Suppressor macrophage treated with lipopolysaccharide for 1 hour (primary cell): ENCODE measurements around the gene CCDC191.

Experiments used
- DNase-seq, 3 donors: peaks; one replicate each; pipeline ENCODE4 v3.0.0-alpha.2; 2020 to 2022

CCDC191 gene

DNA sequence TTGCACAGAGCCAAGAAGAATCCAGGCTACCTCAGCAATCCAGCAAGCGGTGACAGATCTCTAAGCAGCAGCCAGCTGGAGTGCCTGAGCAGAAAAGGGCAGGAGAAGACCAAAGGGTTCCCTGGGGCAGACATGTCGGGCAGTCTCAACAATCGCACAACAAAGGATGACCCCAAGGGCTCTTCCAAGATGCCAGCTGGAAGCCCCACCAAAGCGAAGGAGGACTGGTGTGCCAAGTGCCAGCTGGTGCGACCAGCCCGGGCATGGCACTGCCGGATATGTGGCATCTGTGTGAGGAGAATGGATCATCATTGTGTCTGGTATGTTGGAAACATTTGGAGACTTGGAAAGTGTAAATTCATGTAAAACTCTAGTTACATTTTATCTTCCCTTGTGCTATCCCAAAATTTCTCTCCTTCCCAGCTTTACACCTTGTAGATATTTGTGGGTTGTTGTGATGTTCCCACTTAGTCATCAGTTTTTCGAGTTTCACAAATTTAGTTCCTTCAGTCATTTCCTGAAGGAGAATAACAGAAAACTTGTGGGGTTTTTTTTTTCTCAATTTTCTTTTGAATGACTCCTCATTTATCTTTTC, 102.1 kb downstream of the CCDC191 start:
- DNase-seq = no peak

DNA sequence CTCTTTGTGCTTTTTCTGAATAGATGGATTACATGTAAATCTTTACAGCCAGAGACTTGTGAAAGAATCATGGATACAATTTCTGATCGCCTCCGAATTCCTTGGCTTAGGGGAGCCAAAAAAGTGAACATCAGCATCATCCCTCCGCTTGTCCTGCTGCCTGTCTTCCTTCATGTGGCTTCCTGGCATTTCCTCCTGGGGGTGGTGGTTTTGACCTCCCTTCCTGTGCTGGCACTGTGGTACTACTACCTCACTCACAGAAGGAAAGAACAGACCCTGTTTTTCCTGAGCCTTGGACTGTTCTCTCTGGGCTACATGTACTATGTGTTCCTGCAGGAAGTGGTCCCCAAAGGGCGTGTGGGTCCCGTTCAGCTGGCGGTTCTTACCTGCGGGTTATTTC, 102.6 kb downstream of the CCDC191 start:
- no peak for DNase-seq

DNA sequence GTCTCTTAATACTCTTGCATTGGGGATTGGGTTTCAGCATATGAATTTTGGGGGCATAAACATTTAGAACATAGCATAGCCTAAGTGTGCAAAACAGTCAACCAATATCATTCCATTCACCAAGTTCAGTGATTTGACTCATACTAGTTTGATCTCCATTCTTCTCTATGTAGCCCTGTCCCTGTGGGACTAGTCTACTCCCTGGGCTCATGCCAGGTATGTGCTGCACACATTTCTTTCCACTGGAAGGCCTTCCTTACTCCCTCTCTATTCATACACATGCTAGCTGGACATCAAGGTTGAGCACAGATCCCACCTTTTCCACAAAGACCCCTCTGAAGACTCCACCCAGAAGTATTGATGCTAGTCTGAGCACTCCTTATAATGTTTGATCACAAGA, 103.4 kb downstream of the CCDC191 start:
- no peak for DNase-seq

DNA sequence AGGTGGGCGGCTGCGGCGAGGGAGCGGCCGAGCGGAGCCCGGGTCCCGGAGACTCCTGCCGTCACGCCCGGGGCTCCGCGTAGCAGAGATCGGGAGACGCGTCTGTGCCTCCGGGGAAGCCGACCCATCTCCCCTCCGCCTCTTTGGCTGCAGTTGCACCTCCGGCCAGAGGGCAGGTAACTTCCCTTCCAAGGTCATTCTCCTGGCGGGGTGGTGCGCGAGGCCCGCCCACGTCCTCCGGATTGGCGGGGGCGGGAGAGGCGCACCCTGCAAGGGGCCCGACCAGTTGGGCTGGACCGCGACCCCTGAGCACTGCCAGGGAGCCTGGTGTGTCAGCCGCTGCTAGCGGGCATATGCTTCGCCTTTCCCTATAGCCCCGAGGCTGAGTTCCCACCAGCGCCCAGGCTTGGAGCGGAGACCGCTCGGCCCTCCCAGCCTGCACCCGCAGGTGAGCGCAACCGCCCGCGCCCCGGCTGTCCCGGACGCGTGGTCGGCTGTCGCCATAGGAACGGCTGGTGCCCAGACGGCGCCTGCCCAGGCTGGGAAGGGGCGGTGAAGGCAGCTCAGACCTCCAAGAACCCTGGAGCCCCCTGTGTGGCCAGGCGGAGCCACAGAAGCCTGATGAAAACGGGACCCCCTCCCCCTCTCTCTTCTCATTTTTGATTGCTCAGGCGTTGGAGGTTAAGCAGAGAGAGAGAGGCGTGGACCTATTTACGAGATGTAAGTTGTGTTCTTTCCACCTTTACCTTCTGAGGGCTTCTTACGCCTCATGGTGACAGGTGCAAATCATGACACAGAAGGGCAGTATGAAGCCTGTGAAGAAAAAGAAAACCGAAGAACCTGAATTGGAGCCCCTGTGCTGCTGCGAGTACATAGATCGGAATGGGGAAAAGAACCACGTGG, 108.1 kb downstream of the CCDC191 start:
- DNase-seq = no peak

DNA sequence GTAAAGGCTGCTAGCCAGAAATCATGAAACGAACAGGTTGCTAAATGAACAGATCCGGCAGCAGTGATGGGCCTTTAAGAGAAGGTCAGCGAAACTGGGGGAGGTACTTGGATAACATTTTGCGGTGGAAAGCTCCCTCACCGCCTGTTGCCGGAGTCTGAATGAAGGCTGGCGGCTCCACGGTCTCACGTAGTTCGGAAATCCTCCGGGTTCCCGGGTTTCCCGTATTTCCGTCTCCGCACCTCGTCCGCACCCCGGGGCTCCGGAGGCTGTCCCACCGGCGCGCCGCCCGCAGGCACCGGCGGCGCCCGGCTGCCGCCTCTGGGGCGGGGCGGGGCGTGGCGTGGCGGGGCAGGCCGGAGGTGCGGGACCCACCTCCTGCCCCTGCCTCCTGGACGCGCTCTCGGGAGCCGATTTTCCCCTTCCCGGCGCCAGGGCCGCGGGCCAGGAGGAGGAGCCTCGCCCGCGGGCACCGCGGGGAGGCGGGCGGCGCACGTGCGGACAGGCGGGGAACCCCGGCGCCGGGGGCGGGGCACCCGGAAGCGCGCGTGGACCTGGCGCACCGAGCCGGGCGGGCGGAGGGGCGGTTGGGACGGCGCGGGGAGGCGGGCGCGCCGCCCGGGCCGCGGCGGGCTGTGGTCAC, 108.8 kb downstream of the CCDC191 start, which contains the start of gene ZDHHC23:
TSS of gene ZDHHC23 (plus strand) at position 642 of the 643 bp plus-strand sequence. CDS start 790 bp downstream, outside the sequence.
- peak; percentile 45 to 87 (median 73) for DNase-seq

DNA sequence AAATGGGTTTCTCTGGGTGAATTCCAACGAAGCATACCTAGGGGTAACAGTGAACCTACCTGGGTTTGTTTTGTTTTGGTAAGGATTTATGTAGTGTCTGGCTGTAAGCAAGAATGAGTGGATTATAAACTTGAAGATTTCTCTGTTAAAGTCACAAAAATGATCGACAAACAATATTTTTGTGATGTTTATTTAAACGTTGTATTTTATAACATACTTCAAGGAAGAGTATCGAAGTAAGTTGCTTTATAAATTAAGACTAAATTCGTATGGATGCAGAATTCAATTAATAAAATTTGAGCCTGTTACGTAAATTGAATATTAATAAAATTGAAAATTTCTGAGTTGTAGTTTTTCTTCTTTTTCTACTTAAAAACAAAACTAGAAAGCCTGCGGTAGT, 109.5 kb downstream of the CCDC191 start:
- no peak for DNase-seq

DNA sequence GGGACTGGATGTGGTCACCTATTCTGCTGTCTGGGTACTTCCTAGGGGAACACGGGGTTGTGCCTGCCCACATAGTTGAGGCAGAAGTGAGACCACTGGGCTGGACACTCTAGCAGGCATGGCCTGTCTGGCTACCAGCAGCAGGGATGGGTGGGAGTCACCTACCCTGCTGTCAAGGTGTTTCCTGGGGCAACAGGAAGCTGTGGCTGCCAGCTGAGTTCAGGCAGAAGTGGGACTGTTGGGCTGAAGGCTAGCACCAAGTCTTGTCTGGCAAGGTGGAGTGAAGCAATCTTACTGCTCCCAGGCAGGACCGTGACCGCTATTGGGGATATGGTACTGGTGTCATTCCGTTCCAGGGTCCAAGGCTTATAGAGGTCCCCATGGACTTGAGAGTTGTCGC, 128.8 kb downstream of the CCDC191 start:
- no peak for DNase-seq

DNA sequence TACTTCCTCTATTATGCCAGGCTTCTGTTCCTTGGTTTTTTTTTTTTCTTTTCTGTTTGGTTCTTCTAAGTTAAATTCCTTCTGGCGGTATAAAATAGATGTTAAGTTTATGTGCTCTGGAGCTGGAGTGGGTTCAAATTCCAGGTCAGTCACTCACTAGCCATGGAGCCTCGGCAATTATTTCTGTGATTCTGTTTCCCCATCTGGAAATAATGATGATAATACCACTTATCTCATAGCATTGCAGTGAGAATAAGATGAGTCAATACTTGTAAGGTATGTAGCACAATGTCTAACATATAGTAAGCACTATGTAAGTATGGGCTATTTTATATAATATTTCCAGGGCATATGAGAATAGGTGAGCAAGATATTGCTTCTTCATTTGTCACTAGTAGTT, 141.7 kb downstream of the CCDC191 start:
- no peak for DNase-seq
